HT1080 (cell line): Measurements from ENCODE around the gene NXPH3. TPM values are rescaled to one million over a fixed set of nuclear protein-coding genes. Genes with fewer than 3 reads are reported as not detected.

Source experiments
- DNase-seq: peaks from one replicate; pipeline ENCODE4 v3.0.0-alpha.2; 2015; ENCODE audit warnings: low read depth
- total RNA-seq: library from RNA; depleted of rRNA; stranded (reverse); fragments of >200 nt; shearing (Covaris generic); gene quantifications from 2 replicates; pipeline ENCODE4 v1.2.3, GENCODE V29; 2014

The NXPH3 gene
- total RNA-seq, 1 experiment from 2014 or later, result 0.06 TPM

GRCh38 chr17:49589577-49589927 lies 13.9 kb downstream of the NXPH3 start:
- DNase-seq, result no peak

DNA sequence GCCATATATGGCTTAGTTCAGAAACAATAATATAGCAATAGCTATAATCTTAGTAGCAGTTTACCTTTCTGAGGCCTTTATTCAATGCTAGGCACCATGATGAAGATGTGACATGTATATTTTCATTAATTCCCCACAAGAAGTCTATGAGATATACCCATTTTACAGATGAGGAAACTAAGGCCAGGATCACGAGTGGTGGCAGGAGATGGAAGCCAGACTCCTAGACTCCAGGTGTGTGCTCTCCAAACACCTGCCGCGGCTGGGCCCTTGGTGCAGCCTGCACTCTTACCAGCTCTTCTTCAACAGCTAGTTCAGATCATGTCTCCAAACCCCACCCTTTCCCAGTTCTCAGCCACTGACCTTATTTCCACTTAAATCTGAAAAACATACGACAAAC lies 15.2 kb downstream of the NXPH3 start:
- no peak for DNase-seq

DNA sequence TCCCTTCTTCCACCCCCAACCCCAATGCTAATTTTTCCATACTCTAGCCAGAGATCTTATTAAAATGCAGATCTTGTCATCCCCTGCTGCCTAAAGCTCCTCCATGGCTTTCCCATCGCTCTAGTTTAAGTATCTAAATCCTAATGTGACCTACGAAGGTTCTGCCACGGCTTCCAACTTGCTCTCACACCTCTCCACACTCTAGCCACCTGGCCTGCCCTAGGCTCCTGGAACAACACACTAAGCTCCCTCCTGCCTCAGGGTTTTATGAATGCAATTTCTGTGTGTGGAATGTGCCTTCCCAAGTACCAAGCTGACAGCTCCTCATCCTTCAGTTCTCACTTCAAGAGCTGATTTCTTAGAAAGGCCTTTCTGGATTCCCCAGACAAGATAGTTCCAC lies 16.6 kb downstream of the NXPH3 start:
- no peak for DNase-seq

DNA sequence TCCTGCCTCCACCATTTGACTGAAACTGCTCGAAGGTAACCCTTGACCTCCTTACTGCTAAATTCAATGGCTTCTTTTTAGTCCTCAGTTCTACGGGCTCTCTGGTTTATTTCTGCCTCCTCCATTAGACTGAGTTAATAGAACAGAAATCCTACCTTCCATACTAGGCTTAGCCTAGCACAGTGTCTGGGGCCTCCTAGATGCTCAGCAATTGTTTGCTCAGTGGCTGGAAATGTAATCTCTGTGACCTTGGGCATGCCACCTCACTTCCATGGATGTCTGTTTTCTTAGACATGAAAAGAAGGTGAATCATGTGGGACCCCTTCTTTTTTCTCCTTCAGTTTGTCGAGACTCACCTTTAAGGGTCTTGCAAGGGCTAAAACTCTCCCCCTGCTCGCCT lies 19.7 kb downstream of the NXPH3 start:
- DNase-seq, result no peak

- DNase-seq, result no peak
These were observed 20.3 kb downstream of the NXPH3 start for GRCh38 chr17:49595980-49596379.

GRCh38 chr17:49596613-49597244 lies 21.1 kb downstream of the NXPH3 start:
- no peak for DNase-seq

DNA sequence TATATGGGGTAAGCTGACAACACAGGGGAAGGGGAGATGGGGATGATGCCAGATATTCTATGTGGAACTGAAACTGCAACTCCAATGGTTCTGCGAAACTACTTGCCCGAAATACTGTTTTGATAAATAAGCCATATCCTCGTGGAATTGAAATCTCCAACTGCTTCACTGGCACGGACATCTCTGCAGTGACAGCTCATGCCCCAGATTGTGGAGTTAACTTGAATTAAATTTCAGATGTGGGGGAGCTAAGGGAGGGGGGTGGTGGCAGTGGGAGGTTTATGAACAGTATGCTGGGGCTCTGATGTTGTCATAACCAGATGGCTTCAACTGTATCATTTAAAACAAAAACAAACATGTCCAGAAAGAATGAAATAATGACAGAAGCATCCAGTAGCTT lies 21.8 kb downstream of the NXPH3 start:
- no peak for DNase-seq

- no peak for DNase-seq
These were observed 22.4 kb downstream of the NXPH3 start for GRCh38 chr17:49597928-49598655.

- DNase-seq, result no peak
These were observed 23.2 kb downstream of the NXPH3 start for GRCh38 chr17:49598918-49599317.

DNA sequence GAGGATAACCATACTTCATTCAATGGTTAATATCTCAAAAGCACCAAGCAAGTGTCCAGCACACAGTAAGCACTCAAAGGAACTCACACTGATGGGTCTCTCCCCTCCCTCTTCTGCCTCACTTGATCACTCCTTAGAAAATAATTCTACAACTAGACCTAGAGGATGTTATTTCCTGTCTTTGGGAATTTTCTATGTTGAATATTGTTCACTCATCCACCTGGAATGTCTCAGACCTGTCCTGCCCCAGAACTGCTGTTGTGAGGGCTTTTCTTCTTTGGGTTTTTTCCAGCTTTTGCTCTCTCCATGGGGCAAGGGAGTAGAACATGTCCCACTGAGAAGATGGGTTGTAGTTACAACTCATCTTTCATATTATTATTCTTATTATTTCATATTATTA lies 25.3 kb downstream of the NXPH3 start:
- peak; percentile 34 for DNase-seq

DNA sequence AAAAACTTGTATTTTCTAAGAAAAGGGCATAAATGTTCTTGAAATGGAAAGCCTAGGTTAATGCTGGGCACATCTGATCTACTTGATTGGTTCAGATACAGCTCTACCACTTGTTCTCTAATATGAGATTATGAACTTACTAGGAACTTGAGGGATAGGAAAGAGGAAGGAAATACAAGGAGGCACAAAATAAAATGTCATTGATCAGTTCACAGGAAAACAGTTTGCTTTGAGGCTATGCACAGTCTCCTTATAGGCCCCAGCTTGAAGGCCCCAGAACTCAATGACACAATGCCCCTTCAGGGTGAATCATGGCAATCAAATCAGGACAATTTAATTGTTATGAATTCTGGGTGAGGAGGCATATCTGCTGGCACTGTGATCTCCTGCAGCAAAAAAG lies 27.1 kb downstream of the NXPH3 start:
- no peak for DNase-seq

DNA sequence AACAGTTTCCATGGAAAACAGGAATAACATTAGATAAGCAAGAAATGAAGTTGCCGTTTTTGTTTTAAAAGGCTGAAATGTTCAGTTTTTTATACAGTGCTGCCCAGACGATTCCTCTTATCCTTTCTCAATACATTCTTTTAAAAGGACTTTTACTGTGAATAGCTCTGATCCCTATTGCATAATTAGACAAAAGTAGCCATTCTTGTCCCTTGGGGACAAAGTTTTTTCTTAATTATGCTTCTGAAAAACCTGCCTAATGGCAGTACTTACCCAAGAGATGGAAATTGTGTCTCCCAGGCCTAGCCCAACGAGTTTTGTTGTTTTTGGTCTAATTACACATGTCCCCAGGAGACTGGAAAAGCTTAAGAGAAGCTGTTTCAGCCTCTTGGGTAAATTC lies 27.6 kb downstream of the NXPH3 start:
- DNase-seq, result no peak

DNA sequence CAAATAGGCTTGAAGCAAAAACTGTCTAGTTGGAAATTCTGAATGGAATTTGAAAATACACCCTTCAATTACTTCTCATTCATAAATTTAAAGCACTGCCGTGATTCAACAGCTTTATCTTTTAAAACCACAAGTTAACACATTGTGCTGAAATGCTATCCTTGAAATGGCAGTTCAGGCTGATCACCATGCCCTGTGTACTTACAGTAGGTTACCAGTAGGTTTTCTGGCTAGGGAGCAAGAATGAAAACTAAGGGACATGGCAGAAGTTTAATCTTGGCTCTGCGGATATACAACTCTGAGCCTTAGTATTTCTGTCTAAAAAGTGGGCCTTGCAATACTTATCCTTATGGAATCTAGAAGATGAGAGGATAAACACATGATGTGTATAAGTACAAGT lies 28.0 kb downstream of the NXPH3 start:
- DNase-seq, result no peak

- DNase-seq, result no peak
These were observed 28.7 kb downstream of the NXPH3 start for GRCh38 chr17:49604314-49604869.

- no peak for DNase-seq
These were observed 35.4 kb downstream of the NXPH3 start for GRCh38 chr17:49610883-49611584.

GRCh38 chr17:49612726-49613125 lies 37.1 kb downstream of the NXPH3 start:
- no peak for DNase-seq

DNA sequence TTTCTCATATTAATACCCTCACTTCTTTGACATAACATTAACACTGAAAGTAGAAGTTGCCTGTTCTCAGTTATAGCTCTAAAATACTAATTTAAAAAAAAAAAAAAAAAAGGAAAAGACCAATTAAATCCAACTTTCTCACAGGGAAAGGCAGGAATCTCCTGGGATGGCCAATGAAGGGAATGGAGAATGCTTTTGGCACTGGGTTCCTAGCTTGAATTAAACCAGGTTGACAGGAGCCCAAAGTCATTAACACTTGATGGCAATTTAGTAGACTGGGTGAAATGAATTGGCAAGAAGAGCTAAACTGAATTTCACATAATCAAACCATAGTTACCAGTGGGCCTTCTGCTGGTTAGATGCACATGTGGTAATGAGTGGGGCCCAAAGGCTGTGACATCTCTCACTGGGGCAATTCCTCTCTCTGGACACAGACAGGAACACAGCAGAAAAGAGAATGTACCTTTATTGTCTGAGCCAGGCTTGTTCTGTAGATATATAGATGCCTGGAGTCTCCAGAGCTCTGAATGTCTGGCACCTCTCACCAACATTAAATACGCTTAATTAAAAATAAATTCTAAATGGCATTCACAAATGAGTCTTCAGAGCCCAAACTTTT lies 37.6 kb downstream of the NXPH3 start:
- DNase-seq, result no peak

DNA sequence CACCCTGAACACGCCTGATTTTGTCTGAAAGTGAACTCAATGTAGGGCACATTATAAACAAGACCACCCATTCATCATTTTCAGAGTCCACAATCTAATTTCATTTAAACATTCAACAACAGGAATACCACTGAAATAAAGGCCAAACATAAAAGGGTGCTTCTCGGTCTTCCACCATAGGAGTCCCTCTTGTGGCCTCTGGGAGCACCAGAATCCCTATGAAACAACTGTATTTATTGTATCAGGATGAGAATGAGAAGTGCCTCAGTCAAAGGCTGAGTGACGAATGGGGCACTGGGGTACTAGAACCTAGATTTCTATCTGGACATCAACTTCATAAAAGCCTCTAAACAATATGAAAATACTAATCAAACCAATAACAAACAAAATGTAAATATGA lies 40.4 kb downstream of the NXPH3 start:
- DNase-seq, result no peak

- no peak for DNase-seq
These were observed 41.0 kb downstream of the NXPH3 start for GRCh38 chr17:49616601-49617131.

DNA sequence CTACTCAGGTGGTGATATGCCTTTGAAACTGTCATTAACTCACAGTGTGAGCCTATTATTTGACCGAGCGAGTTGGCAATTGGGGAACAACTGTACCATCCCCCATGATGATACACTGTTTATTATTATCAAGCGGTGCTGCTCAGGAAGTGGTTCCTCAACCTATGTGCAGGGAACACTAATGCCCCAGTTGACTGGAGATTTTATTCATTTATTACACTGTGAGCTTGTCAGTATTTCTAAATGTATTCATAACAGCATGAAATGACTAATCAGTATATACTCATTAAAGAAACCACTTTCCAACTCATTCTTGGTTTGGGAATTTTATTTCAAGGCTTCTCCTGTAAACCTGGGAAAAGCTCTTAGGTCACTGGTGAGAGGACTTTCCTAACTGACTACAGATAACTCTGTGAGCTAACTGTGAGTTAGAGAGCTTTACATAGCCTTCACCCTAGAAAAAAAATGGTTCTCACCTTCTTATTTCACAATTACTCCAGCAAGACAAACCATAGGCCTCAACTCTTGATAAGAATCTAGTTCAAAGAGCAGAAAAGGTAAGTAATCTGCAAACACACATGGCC lies 42.4 kb downstream of the NXPH3 start:
- no peak for DNase-seq

- no peak for DNase-seq
These were observed 45.7 kb downstream of the NXPH3 start for GRCh38 chr17:49621420-49621819.
